ENCODE results near the gene DHFR. TPM values are rescaled to one million over a fixed set of nuclear protein-coding genes. Genes with fewer than 3 reads are reported as not detected.

The DHFR gene
- total RNA-seq, 1 experiment from 2014 or later, result 58.7 TPM

- DNase-seq (ENCODE audit: low read depth, low spot score), result no peak
- BruUV-seq (replicated peaks), result no TSS peak
- H3K27me3 ChIP-seq (ENCODE audit: insufficient read depth, low read length), result no peaks in the 10 kb centered on the region
- no peaks in the 10 kb centered on the region for H3K36me3 ChIP-seq (ENCODE audit: control insufficient read depth in 1 of 2, insufficient read depth in 2 of 2, low read length in 2 of 2)
- POLR2A ChIA-PET, result no interaction called here
- H3K79me2 ChIP-seq (ENCODE audit: insufficient read depth, low read length), result no peaks in the 10 kb centered on the region
- H2AFZ ChIP-seq (ENCODE audit: low read depth, low read length, poor library complexity, severe bottlenecking), result no peak overlapping the region
- no peak for TF ChIP-seq TCF7L2 (IDR thresholded peaks at IDR 0.05; ENCODE audit: borderline replicate concordance, extremely low read depth, insufficient read depth, insufficient read length)
- TF ChIP-seq POLR2AphosphoS5 (IDR thresholded peaks at IDR 0.05; ENCODE audit: low read depth, low read length), result no peak
- TF ChIP-seq EZH2phosphoT487 (IDR thresholded peaks at IDR 0.05; ENCODE audit: borderline replicate concordance), result no peak
- TF ChIP-seq, protein P1, sequence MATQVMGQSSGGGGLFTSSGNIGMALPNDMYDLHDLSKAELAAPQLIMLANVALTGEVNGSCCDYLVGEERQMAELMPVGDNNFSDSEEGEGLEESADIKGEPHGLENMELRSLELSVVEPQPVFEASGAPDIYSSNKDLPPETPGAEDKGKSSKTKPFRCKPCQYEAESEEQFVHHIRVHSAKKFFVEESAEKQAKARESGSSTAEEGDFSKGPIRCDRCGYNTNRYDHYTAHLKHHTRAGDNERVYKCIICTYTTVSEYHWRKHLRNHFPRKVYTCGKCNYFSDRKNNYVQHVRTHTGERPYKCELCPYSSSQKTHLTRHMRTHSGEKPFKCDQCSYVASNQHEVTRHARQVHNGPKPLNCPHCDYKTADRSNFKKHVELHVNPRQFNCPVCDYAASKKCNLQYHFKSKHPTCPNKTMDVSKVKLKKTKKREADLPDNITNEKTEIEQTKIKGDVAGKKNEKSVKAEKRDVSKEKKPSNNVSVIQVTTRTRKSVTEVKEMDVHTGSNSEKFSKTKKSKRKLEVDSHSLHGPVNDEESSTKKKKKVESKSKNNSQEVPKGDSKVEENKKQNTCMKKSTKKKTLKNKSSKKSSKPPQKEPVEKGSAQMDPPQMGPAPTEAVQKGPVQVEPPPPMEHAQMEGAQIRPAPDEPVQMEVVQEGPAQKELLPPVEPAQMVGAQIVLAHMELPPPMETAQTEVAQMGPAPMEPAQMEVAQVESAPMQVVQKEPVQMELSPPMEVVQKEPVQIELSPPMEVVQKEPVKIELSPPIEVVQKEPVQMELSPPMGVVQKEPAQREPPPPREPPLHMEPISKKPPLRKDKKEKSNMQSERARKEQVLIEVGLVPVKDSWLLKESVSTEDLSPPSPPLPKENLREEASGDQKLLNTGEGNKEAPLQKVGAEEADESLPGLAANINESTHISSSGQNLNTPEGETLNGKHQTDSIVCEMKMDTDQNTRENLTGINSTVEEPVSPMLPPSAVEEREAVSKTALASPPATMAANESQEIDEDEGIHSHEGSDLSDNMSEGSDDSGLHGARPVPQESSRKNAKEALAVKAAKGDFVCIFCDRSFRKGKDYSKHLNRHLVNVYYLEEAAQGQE (IDR thresholded peaks at IDR 0.05; ENCODE audit: low read depth), result no peak
- no peak for TF ChIP-seq SIN3A (IDR thresholded peaks at IDR 0.05; ENCODE audit: low read depth)
- no peak for TF ChIP-seq ZNF274 (IDR thresholded peaks at IDR 0.05; ENCODE audit: low read depth, low read length)
- TF ChIP-seq, protein P2, sequence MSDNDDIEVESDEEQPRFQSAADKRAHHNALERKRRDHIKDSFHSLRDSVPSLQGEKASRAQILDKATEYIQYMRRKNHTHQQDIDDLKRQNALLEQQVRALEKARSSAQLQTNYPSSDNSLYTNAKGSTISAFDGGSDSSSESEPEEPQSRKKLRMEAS (IDR thresholded peaks at IDR 0.05), result no peak
- TF ChIP-seq, protein P3, sequence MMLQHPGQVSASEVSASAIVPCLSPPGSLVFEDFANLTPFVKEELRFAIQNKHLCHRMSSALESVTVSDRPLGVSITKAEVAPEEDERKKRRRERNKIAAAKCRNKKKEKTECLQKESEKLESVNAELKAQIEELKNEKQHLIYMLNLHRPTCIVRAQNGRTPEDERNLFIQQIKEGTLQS (IDR thresholded peaks at IDR 0.05), result no peak
- no peak for TF ChIP-seq CTCF (IDR thresholded peaks at IDR 0.05 in 2 of 3, conservative IDR thresholded peaks at IDR 0.05 in 1 of 3; ENCODE audit: borderline replicate concordance in 1 of 3, insufficient read depth in 1 of 3, low read depth in 2 of 3, low read length in 2 of 3)
- TF ChIP-seq CBX3 (IDR thresholded peaks at IDR 0.05; ENCODE audit: low read depth), result no peak
- TF ChIP-seq SRF (IDR thresholded peaks at IDR 0.05; ENCODE audit: low read depth), result no peak
- TF ChIP-seq CEBPB (IDR thresholded peaks at IDR 0.05; ENCODE audit: low read depth), result no peak
- no peak for TF ChIP-seq EGR1 (IDR thresholded peaks at IDR 0.05; ENCODE audit: low read depth)
- no peak for TF ChIP-seq FOSL1 (IDR thresholded peaks at IDR 0.05; ENCODE audit: low read depth)
- no peak for TF ChIP-seq SP1 (IDR thresholded peaks at IDR 0.05; ENCODE audit: low read depth)
- no peak for TF ChIP-seq POLR2A (IDR thresholded peaks at IDR 0.05; ENCODE audit: borderline replicate concordance, extremely low read depth, insufficient read depth, insufficient read length)
- TF ChIP-seq ZBTB33 (IDR thresholded peaks at IDR 0.05; ENCODE audit: extremely low read depth, insufficient replicate concordance, low read length), result no peak
- TF ChIP-seq RAD21 (IDR thresholded peaks at IDR 0.05; ENCODE audit: low read depth), result no peak
- no peak for TF ChIP-seq ZFX (IDR thresholded peaks at IDR 0.05)
- TF ChIP-seq ELF1 (IDR thresholded peaks at IDR 0.05; ENCODE audit: borderline replicate concordance, low read depth), result no peak
- no peaks in the 10 kb centered on the region for H3K9me2 ChIP-seq (ENCODE audit: insufficient read depth)
- CTCF ChIA-PET, result no interaction called here
- RAD21 ChIA-PET (ENCODE audit: low non-redundant PET in 1 of 2, low total read pairs in 2 of 2, uncharacterized antibody in 2 of 2, unreplicated experiment in 2 of 2), result no interaction called here
- no peaks in the 10 kb centered on the region for H3K4me1 ChIP-seq (ENCODE audit: control insufficient read depth in 1 of 2, insufficient read depth in 2 of 2, low read length in 2 of 2)
- H3K4me2 ChIP-seq (ENCODE audit: low read length), result no peak overlapping the region
- no peaks in the 10 kb centered on the region for H3K9me3 ChIP-seq (ENCODE audit: control insufficient read depth in 1 of 2, insufficient read depth in 1 of 2, low read depth in 1 of 2, low read length in 2 of 2)
- no peak overlapping the region for H3K9ac ChIP-seq (ENCODE audit: low read length)
- H3K4me3 ChIP-seq (replicated peaks in 1 of 2; ENCODE audit: low read depth in 1 of 2, low read length in 2 of 2), result no peak overlapping the region
- H3K27ac ChIP-seq (ENCODE audit: low read depth, low read length), result no peak overlapping the region
- intact Hi-C loops (cut with micrococcal nuclease), result no loop called here
- no peaks in the 10 kb centered on the region for H4K20me1 ChIP-seq (ENCODE audit: insufficient read depth)
- ATAC-seq, result no peak
These were observed 41.7 kb upstream of the DHFR start for GRCh38 chr5:80696450-80696849.

Data from HCT116 (cell line).